ENCODE results near the gene ANTXR1. TPM values are rescaled to one million over a fixed set of nuclear protein-coding genes. Genes with fewer than 3 reads are reported as not detected.

ANTXR1 gene
- total RNA-seq, 1 experiment from 2014 or later = 30.8 TPM

DNA sequence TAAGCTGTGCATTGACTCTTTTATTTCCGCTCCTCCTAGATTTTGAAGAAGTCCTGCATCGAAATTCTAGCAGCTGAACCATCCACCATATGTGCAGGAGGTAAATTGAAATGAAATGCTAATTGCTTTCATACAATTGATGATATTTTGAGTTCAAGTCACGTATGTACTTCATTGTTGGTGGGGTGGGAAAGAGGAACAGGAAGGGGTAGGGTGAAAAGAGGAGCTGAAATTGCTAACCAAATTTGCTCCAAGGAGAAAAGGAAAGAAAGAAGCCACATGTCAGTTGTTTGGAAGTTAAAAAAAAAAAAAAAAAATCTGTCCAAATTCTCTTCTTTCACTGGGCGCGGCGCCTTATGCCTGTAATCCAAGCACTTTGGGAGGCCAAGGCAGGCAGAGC, 77.8 kb downstream of the ANTXR1 start:
- Histone ChIP-seq H3K27me3 (replicated peaks) (no peaks in the 10 kb centered on the region), H3K36me3 (peaks cover 37% of the 10 kb centered on the region), H3K4me1 (replicated peaks) (peaks cover 30% of the 10 kb centered on the region)

DNA sequence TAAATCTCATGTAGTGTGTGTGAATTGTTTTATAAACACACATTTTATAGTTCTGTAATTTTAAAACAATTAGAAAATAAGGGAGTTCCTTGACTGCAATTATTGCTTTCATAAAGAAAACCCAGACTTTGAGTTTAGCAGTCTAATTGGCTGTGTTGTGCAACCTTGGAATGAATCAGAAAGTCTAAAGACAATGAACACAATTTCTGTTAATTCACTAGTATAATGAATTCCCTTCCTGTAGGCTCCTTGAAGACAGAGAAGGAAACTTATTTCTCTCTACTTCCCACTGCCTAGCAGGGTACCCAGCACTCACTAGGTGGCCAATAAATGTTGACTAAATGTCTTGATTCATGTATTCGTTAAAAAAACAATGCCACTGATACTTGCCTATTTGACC, 79.9 kb downstream of the ANTXR1 start:
- no peak for DNase-seq (ENCODE audit: low read depth in 1 of 2, low spot score in 2 of 2)
- Histone ChIP-seq H3K4me1 (replicated peaks) (peaks cover 11% of the 10 kb centered on the region), H3K27ac (no peak overlapping the region), H3K27me3 (replicated peaks) (no peaks in the 10 kb centered on the region), H3K4me3 (no peak overlapping the region), H3K9me3 (replicated peaks) (no peaks in the 10 kb centered on the region), H3K36me3 (peaks cover 36% of the 10 kb centered on the region)

More for the DNA sequence above, 77.8 kb downstream of the ANTXR1 start:
- Histone ChIP-seq H3K4me3 (no peak overlapping the region), H3K9me3 (replicated peaks) (no peaks in the 10 kb centered on the region), H3K27ac (no peak overlapping the region)
- DNase-seq (ENCODE audit: low read depth in 1 of 2, low spot score in 2 of 2) = no peak

GRCh38 chr2:69095305-69095704, 82.3 kb downstream of the ANTXR1 start:
- Histone ChIP-seq H3K4me1 (replicated peaks) (peaks cover 9% of the 10 kb centered on the region), H3K4me3 (no peak overlapping the region), H3K27ac (no peak overlapping the region), H3K9me3 (replicated peaks) (no peaks in the 10 kb centered on the region), H3K36me3 (peaks cover 36% of the 10 kb centered on the region), H3K27me3 (replicated peaks) (no peaks in the 10 kb centered on the region)
- no peak for DNase-seq (ENCODE audit: low read depth in 1 of 2, low spot score in 2 of 2)

DNA sequence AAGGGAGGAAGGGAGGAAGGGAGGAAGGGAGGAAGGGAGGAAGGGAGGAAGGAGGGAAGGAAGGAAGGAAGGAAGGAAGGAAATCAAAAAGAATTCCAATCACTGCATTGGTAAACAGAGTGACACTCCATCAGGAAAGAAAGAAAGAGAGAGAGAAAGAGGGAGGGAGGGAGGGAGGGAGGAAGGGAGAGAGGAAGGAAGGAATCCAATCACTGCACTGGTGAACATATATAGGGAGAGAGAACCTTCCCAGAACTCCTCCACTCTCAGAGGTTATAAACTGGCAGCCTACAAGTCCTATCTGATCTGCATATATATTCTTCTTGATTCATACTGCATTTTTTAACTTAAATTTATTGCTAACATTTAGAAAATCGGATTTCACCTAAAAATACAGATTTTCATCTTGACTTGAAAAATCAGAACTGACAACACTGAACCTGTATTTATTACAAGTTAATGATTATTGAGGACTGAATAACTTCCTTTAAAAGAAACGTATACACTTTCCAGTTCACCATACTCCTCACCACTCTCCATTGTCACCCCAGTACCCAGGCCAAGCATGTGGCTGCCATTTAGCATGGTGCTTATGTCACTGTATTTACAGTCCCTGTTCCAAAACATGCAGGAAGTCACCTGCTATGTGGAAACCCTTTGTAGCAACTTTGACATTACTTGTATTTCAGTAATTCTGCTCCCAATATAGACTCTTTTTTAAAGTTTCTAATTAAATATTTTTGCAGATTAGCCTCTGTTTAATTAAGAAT, 83.5 kb downstream of the ANTXR1 start:
- no peak for DNase-seq (ENCODE audit: low read depth in 1 of 2, low spot score in 2 of 2)
- H3K4me3 ChIP-seq = no peak overlapping the region
- peaks cover 42% of the 10 kb centered on the region for H3K36me3 ChIP-seq
- no peaks in the 10 kb centered on the region for H3K27me3 ChIP-seq (replicated peaks)
- peaks cover 9% of the 10 kb centered on the region for H3K4me1 ChIP-seq (replicated peaks)
- H3K9me3 ChIP-seq (replicated peaks) = no peaks in the 10 kb centered on the region
- H3K27ac ChIP-seq = no peak overlapping the region

- no peak for DNase-seq (ENCODE audit: low read depth in 1 of 2, low spot score in 2 of 2)
- Histone ChIP-seq H3K27ac (no peak overlapping the region), H3K9me3 (replicated peaks) (no peaks in the 10 kb centered on the region), H3K4me3 (no peak overlapping the region), H3K36me3 (peaks cover 40% of the 10 kb centered on the region), H3K27me3 (replicated peaks) (no peaks in the 10 kb centered on the region), H3K4me1 (replicated peaks) (peaks cover 9% of the 10 kb centered on the region)
Observed at GRCh38 chr2:69097148-69097610, 84.2 kb downstream of the ANTXR1 start.

DNA sequence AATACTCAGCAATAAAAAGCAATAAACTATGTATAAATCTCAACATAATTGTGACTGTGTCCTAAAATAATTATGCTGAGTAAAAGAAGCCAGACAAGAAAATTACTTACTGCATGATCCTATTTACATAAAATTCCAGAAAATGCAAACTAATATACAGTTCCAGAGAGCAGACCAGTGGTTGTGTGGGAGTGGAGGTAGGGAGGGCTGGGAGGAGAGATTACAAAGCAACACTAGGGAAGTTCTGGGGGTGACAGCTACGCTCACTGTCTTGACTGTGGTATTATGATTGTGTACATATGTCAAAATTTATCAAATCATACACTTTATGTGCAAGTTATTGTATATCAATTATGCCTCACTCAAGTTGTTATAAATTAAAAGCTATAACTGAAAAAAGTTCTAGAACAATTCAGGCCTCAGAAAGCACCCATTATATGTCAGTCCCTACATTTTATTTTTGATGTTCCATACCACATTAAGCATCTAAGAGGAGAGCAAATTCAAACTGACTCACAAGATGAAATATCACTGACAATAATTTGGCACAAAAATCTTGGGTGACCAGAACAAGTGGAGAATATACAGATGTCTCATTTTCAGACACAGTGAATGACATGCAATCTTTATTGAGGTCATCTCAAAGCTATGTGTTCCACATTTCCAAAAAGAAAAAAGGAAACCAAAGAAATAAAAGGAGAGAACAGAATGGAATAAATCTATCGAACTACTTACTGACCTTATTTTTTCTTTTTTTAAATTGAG, 85.1 kb downstream of the ANTXR1 start:
- Histone ChIP-seq H3K4me3 (no peak overlapping the region), H3K27ac (no peak overlapping the region), H3K9me3 (replicated peaks) (no peaks in the 10 kb centered on the region), H3K27me3 (replicated peaks) (no peaks in the 10 kb centered on the region), H3K4me1 (replicated peaks) (peaks cover under 1% of the 10 kb centered on the region), H3K36me3 (peaks cover 40% of the 10 kb centered on the region)
- no peak for DNase-seq (ENCODE audit: low read depth in 1 of 2, low spot score in 2 of 2)

- peaks cover 48% of the 10 kb centered on the region for H3K36me3 ChIP-seq
- H3K4me3 ChIP-seq = no peak overlapping the region
- H3K27ac ChIP-seq = no peak overlapping the region
- no peak for DNase-seq (ENCODE audit: low read depth in 1 of 2, low spot score in 2 of 2)
- no peaks in the 10 kb centered on the region for H3K27me3 ChIP-seq (replicated peaks)
- no peaks in the 10 kb centered on the region for H3K4me1 ChIP-seq (replicated peaks)
- no peaks in the 10 kb centered on the region for H3K9me3 ChIP-seq (replicated peaks)
Observed at GRCh38 chr2:69099541-69099940, 86.6 kb downstream of the ANTXR1 start.

DNA sequence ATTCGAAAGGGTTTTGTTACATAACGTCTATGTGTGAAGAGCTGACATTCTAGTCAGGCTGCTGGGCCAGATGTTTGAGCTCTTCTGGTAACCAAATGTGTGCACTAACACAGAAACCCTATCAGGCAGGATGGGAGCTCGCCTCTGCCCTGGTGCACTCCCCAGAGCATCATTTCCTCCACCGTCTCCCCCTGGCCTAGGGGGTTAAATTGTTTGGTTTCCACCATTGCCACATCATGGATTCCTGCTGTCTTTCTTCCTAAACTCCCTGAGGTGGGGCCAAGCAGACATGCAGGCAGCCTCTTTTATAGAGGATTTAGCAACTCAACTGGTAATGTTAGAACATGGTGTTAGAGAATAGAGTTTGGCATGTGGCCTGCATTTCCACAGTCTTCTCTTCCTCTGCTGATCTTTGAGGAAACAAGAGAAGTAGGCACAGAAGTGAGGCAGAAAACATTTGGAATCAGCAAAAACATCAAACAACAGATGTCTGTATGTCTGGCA, 87.3 kb downstream of the ANTXR1 start:
- H3K27ac ChIP-seq = no peak overlapping the region

DNA sequence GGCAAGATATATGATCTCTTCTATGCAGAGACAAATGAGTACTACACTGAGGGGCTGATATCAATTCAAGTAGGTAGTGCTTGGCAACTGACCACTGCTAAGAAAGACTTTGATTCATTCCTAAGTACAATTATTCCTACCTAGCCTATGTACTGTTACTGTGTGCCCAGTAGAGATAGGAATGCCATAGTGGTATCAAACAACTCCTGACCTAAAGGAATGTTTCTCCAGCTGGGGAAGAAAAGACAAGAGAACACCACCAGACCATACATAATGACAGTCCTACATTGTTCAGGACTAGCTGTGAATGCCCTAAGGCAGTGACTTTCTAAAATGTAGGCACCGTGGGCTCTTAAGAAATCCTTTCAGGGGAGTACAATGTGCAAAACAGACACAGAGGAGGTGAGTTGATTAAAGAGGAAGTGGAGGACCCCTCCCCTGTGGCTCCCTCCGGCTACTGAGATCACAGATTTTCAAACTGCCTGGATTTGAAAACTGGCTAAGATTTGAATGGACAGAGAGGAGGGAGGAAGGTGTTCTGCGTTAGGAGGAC, 89.1 kb downstream of the ANTXR1 start:
- no peak for DNase-seq (ENCODE audit: low read depth in 1 of 2, low spot score in 2 of 2)

More for the DNA sequence above, 87.3 kb downstream of the ANTXR1 start:
- Histone ChIP-seq H3K4me1 (replicated peaks) (no peaks in the 10 kb centered on the region), H3K9me3 (replicated peaks) (no peaks in the 10 kb centered on the region), H3K4me3 (no peak overlapping the region), H3K27me3 (replicated peaks) (no peaks in the 10 kb centered on the region), H3K36me3 (peaks cover 50% of the 10 kb centered on the region)
- DNase-seq (ENCODE audit: low read depth in 1 of 2, low spot score in 2 of 2) = no peak

GRCh38 chr2:69103419-69103818, 90.4 kb downstream of the ANTXR1 start:
- H3K4me3 ChIP-seq = no peak overlapping the region
- no peak overlapping the region for H3K27ac ChIP-seq
- peaks cover 41% of the 10 kb centered on the region for H3K36me3 ChIP-seq
- no peaks in the 10 kb centered on the region for H3K9me3 ChIP-seq (replicated peaks)
- no peak for DNase-seq (ENCODE audit: low read depth in 1 of 2, low spot score in 2 of 2)
- H3K27me3 ChIP-seq (replicated peaks) = no peaks in the 10 kb centered on the region
- H3K4me1 ChIP-seq (replicated peaks) = no peaks in the 10 kb centered on the region

More for the DNA sequence above, 89.1 kb downstream of the ANTXR1 start:
- H3K27me3 ChIP-seq (replicated peaks) = no peaks in the 10 kb centered on the region
- H3K27ac ChIP-seq = no peak overlapping the region
- peaks cover 46% of the 10 kb centered on the region for H3K36me3 ChIP-seq
- H3K4me3 ChIP-seq = no peak overlapping the region
- no peaks in the 10 kb centered on the region for H3K4me1 ChIP-seq (replicated peaks)
- no peaks in the 10 kb centered on the region for H3K9me3 ChIP-seq (replicated peaks)

DNA sequence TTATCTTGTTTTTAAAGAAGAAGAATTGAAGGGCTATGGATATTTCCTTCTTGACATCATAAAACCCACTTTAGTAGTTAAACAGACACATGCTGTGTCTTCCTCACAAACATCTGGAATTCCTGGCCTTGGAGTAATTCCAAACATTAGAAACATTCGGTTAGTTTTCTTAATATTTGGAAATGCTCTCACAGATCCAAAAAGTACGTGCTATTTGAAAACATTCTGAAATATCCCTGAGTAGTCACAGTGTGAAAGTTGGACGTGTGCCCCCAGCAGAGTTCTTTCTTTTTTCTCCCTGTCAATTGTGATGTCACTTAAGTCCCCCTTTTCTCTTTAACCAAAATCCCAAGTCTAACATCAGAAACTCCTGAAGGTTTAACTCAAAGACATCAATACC, 91.3 kb downstream of the ANTXR1 start:
- no peak overlapping the region for H3K4me3 ChIP-seq
- no peaks in the 10 kb centered on the region for H3K4me1 ChIP-seq (replicated peaks)
- H3K27me3 ChIP-seq (replicated peaks) = no peaks in the 10 kb centered on the region
- no peak overlapping the region for H3K27ac ChIP-seq
- DNase-seq (ENCODE audit: low read depth in 1 of 2, low spot score in 2 of 2) = no peak
- peaks cover 41% of the 10 kb centered on the region for H3K36me3 ChIP-seq
- H3K9me3 ChIP-seq (replicated peaks) = no peaks in the 10 kb centered on the region

GRCh38 chr2:69109255-69109654, 96.3 kb downstream of the ANTXR1 start:
- H3K27me3 ChIP-seq (replicated peaks) = no peaks in the 10 kb centered on the region
- DNase-seq (ENCODE audit: low read depth in 1 of 2, low spot score in 2 of 2) = no peak
- peaks cover 17% of the 10 kb centered on the region for H3K4me1 ChIP-seq (replicated peaks)
- H3K36me3 ChIP-seq = peaks cover 9% of the 10 kb centered on the region
- H3K9me3 ChIP-seq (replicated peaks) = no peaks in the 10 kb centered on the region
- no peak overlapping the region for H3K27ac ChIP-seq
- H3K4me3 ChIP-seq = no peak overlapping the region

DNA sequence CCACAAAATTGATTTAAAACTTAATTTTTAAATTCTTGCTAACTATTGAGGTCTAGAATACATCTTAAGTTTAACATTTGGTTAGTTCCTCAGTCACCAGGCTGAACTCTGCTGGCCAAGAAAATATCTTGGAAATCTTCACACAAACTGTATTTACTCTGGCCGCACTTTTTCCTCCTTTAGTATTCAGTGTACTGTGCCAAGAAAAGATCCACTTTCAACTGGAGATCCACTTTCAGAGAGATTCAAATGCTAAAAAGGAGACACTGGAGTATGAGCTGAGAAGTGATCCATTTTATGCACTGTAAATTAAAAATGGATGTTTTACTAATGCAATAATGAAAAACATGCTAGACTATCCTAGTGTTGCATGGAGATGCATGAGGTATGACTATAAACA, 98.1 kb downstream of the ANTXR1 start:
- Histone ChIP-seq H3K27ac (no peak overlapping the region), H3K9me3 (replicated peaks) (no peaks in the 10 kb centered on the region), H3K36me3 (no peaks in the 10 kb centered on the region), H3K27me3 (replicated peaks) (no peaks in the 10 kb centered on the region), H3K4me3 (no peak overlapping the region), H3K4me1 (replicated peaks) (peaks cover 17% of the 10 kb centered on the region)
- DNase-seq (ENCODE audit: low read depth in 1 of 2, low spot score in 2 of 2) = no peak

DNA sequence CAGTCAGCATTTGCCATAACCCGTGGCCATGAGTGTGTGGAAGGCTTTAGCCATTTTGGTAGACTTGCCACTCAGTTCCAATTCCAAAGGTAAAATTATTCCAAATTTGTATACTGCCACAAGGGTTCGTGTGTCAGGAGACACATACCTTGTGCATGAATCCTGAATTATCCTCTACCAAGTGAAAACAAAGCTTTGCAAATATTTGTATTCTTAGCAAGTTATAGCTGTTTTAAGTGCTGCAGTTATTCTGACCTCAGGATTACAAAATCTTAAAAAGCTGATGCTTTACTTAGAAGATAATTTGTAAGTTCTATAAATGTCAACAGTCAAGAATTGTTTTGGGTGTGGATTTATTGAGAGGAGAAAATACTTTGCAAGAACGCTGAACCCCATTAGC, 100.6 kb downstream of the ANTXR1 start:
- Histone ChIP-seq H3K4me1 (replicated peaks) (peaks cover 21% of the 10 kb centered on the region), H3K36me3 (no peaks in the 10 kb centered on the region), H3K4me3 (no peak overlapping the region), H3K27me3 (replicated peaks) (no peaks in the 10 kb centered on the region), H3K27ac (no peak overlapping the region), H3K9me3 (replicated peaks) (no peaks in the 10 kb centered on the region)
- peak in 1 of 2 experiments; percentile 11 for DNase-seq (ENCODE audit: low read depth in 1 of 2, low spot score in 2 of 2)
